ENCODE results near the gene LHPP. TPM values are rescaled to one million over a fixed set of nuclear protein-coding genes. Genes with fewer than 3 reads are reported as not detected.

Gene LHPP
- total and polyA plus RNA-seq, 2 experiments from 2014 or later = 27.4 to 40.2 TPM

DNA sequence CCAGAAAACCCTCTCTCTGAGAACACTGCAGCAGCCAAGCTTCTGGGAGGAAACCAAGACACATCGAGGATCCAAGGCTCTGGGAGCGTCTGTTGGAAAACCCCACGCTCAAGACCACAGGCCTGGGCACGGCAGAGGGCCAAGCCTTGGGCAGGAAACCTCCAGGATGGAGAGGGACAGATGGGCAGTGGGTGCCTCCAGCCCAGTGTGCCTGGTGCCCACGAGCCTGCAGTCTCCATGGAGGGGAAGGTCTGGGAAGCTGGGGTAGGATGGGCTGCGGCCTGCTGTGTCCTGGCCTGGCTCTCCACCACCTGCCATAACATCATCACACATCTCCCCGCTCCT lies 186.5 kb downstream of the LHPP start (continued):
- TF ChIP-seq, protein P1, sequence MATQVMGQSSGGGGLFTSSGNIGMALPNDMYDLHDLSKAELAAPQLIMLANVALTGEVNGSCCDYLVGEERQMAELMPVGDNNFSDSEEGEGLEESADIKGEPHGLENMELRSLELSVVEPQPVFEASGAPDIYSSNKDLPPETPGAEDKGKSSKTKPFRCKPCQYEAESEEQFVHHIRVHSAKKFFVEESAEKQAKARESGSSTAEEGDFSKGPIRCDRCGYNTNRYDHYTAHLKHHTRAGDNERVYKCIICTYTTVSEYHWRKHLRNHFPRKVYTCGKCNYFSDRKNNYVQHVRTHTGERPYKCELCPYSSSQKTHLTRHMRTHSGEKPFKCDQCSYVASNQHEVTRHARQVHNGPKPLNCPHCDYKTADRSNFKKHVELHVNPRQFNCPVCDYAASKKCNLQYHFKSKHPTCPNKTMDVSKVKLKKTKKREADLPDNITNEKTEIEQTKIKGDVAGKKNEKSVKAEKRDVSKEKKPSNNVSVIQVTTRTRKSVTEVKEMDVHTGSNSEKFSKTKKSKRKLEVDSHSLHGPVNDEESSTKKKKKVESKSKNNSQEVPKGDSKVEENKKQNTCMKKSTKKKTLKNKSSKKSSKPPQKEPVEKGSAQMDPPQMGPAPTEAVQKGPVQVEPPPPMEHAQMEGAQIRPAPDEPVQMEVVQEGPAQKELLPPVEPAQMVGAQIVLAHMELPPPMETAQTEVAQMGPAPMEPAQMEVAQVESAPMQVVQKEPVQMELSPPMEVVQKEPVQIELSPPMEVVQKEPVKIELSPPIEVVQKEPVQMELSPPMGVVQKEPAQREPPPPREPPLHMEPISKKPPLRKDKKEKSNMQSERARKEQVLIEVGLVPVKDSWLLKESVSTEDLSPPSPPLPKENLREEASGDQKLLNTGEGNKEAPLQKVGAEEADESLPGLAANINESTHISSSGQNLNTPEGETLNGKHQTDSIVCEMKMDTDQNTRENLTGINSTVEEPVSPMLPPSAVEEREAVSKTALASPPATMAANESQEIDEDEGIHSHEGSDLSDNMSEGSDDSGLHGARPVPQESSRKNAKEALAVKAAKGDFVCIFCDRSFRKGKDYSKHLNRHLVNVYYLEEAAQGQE (IDR thresholded peaks at IDR 0.05; ENCODE audit: unreplicated experiment) = no peak
- TF ChIP-seq JUNB (IDR thresholded peaks at IDR 0.05; ENCODE audit: unreplicated experiment) (no peak), EZH2phosphoT487 (IDR thresholded peaks at IDR 0.05; ENCODE audit: unreplicated experiment) (no peak), POLR2AphosphoS5 (IDR thresholded peaks at IDR 0.05; ENCODE audit: low read depth) (no peak)
- TF ChIP-seq, protein P2, sequence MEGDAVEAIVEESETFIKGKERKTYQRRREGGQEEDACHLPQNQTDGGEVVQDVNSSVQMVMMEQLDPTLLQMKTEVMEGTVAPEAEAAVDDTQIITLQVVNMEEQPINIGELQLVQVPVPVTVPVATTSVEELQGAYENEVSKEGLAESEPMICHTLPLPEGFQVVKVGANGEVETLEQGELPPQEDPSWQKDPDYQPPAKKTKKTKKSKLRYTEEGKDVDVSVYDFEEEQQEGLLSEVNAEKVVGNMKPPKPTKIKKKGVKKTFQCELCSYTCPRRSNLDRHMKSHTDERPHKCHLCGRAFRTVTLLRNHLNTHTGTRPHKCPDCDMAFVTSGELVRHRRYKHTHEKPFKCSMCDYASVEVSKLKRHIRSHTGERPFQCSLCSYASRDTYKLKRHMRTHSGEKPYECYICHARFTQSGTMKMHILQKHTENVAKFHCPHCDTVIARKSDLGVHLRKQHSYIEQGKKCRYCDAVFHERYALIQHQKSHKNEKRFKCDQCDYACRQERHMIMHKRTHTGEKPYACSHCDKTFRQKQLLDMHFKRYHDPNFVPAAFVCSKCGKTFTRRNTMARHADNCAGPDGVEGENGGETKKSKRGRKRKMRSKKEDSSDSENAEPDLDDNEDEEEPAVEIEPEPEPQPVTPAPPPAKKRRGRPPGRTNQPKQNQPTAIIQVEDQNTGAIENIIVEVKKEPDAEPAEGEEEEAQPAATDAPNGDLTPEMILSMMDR (conservative IDR thresholded peaks at IDR 0.05; ENCODE audit: low read depth in 2 of 2) = no peak

DNA sequence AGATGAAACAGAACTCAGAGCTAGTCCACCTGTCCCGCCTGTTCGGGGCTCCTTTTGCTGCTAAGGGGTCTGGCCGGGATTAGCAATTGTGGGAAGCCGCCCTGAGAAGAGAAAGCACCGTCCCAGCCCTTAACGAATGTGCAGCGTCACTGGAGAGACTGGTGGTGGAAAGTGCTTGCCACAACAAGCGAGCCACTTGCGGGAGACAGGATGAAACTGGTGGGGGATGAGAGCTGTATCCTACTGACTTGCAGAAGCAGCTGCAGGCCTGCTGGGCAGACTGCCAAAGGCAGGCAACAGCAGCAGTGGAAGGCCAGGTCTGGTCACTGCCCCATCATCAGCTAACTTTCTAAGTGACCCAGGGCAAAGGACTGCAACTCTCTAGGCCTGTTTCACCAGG lies 187.1 kb downstream of the LHPP start:
- Histone ChIP-seq H3K36me3 (ENCODE audit: insufficient read depth) (no peaks in the 10 kb centered on the region), H4K20me1 (replicated peaks; ENCODE audit: insufficient read depth) (no peaks in the 10 kb centered on the region), H3K27me3 (ENCODE audit: insufficient read depth) (no peaks in the 10 kb centered on the region), H2AFZ (no peak overlapping the region), H3K4me2 (no peak overlapping the region), H3K79me2 (replicated peaks; ENCODE audit: insufficient read depth) (no peaks in the 10 kb centered on the region), H3K27ac (ENCODE audit: low read depth) (no peak overlapping the region), H3F3A (replicated peaks; ENCODE audit: low read depth) (no peaks in the 10 kb centered on the region), H3K4me3 (no peak overlapping the region), H3K9me2 (ENCODE audit: insufficient read depth) (no peaks in the 10 kb centered on the region), H3K4me1 (ENCODE audit: insufficient read depth) (peaks cover 13% of the 10 kb centered on the region)
- no peaks in the 10 kb centered on the region; the same call in 2 of the 3 replicates for H3K9me3 Mint-ChIP-seq
- H3K27me3 Mint-ChIP-seq (ENCODE audit: insufficient read depth, low read depth, poor library complexity) = peaks cover 6% of the 10 kb centered on the region
- no peak for DNase-seq (ENCODE audit: low spot score)
- peaks cover 40% of the 10 kb centered on the region for H3K4me1 Mint-ChIP-seq
- no peak overlapping the region for H3K27ac Mint-ChIP-seq
- no peak overlapping the region for H3K4me3 Mint-ChIP-seq
- no peaks in the 10 kb centered on the region for H3K36me3 Mint-ChIP-seq (ENCODE audit: low read depth)
- no peak for ATAC-seq
- TF ChIP-seq STAT1 (IDR thresholded peaks at IDR 0.05; ENCODE audit: unreplicated experiment) (no peak), NANOG (IDR thresholded peaks at IDR 0.05; ENCODE audit: borderline replicate concordance) (no peak), JUNB (IDR thresholded peaks at IDR 0.05; ENCODE audit: unreplicated experiment) (no peak), ZNF114 (CRISPR knock-in tag; IDR thresholded peaks at IDR 0.05) (no peak), CREB1 (CRISPR knock-in tag; IDR thresholded peaks at IDR 0.05; ENCODE audit: low read depth) (no peak), POLR2AphosphoS5 (IDR thresholded peaks at IDR 0.05; ENCODE audit: low read depth) (no peak), EZH2 (IDR thresholded peaks at IDR 0.05; ENCODE audit: low read depth, unreplicated experiment) (no peak), EZH2phosphoT487 (IDR thresholded peaks at IDR 0.05; ENCODE audit: unreplicated experiment) (no peak), ZNF331 (CRISPR knock-in tag; IDR thresholded peaks at IDR 0.05; ENCODE audit: low read depth) (no peak)
- TF ChIP-seq, protein P2 (conservative IDR thresholded peaks at IDR 0.05; ENCODE audit: low read depth in 2 of 2) = no peak
- TF ChIP-seq, protein P1 (IDR thresholded peaks at IDR 0.05; ENCODE audit: unreplicated experiment) = no peak
- TF ChIP-seq, protein P3, sequence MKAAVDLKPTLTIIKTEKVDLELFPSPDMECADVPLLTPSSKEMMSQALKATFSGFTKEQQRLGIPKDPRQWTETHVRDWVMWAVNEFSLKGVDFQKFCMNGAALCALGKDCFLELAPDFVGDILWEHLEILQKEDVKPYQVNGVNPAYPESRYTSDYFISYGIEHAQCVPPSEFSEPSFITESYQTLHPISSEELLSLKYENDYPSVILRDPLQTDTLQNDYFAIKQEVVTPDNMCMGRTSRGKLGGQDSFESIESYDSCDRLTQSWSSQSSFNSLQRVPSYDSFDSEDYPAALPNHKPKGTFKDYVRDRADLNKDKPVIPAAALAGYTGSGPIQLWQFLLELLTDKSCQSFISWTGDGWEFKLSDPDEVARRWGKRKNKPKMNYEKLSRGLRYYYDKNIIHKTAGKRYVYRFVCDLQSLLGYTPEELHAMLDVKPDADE (IDR thresholded peaks at IDR 0.05) = no peak

All from GM23338 (cell line).